GM21360 (cell line): Measurements from ENCODE around the gene PTEN.
"Not testable (repeated sequence)": the region's sequence is repeated elsewhere in the genome, so short reads cannot be mapped to it uniquely, and the experiment has no call there.

Source experiments
- ATAC-seq: cut with Tn5 transposase; IDR thresholded peaks from one replicate; pipeline ENCODE4 v1.9.1; 2021; ENCODE audit warnings: mild to moderate bottlenecking, moderate library complexity; ENCODE audit not compliant: unreplicated experiment

PTEN gene

GRCh38 chr10:87844837-87845623, 18.4 kb upstream of the PTEN start:
- no peak for ATAC-seq

GRCh38 chr10:87845624-87845998, 17.8 kb upstream of the PTEN start:
- ATAC-seq: no peak

- no peak for ATAC-seq
These were observed 17.4 kb upstream of the PTEN start for GRCh38 chr10:87846023-87846422.

GRCh38 chr10:87846711-87847110, 16.7 kb upstream of the PTEN start:
- ATAC-seq: not testable (repeated sequence)

- no peak for ATAC-seq
These were observed 15.9 kb upstream of the PTEN start for GRCh38 chr10:87847550-87847949.

- ATAC-seq: no peak
These were observed 14.4 kb upstream of the PTEN start for GRCh38 chr10:87849001-87849400.

- ATAC-seq: no peak
These were observed 12.7 kb upstream of the PTEN start for GRCh38 chr10:87850742-87851205.

- no peak for ATAC-seq
These were observed 11.3 kb upstream of the PTEN start for GRCh38 chr10:87852089-87852488.

GRCh38 chr10:87855247-87855646, 8.2 kb upstream of the PTEN start:
- not testable (repeated sequence) for ATAC-seq

GRCh38 chr10:87855665-87856064, 7.8 kb upstream of the PTEN start:
- not testable (repeated sequence) for ATAC-seq

GRCh38 chr10:87860156-87860795, 3.1 kb upstream of the PTEN start:
- ATAC-seq: no peak

GRCh38 chr10:87860816-87861403, 2.5 kb upstream of the PTEN start:
- ATAC-seq: no peak

GRCh38 chr10:87861566-87861952, 1.9 kb upstream of the PTEN start:
- peak; percentile 7 for ATAC-seq

GRCh38 chr10:87861953-87862678, 1.3 kb upstream of the PTEN start:
- ATAC-seq: peak; percentile 47

- ATAC-seq: peak; percentile 7
These were observed 759 bp upstream of the PTEN start for GRCh38 chr10:87862679-87863052.

GRCh38 chr10:87863951-87864495, 598 bp downstream of the PTEN start:
- peak; percentile 1 for ATAC-seq

- ATAC-seq: no peak
These were observed 1.2 kb downstream of the PTEN start for GRCh38 chr10:87864496-87865059.

- ATAC-seq: no peak
These were observed 1.9 kb downstream of the PTEN start for GRCh38 chr10:87865241-87865881.

- ATAC-seq: no peak
These were observed 3.1 kb downstream of the PTEN start for GRCh38 chr10:87866412-87866974.

- no peak for ATAC-seq
These were observed 4.0 kb downstream of the PTEN start for GRCh38 chr10:87867453-87867852.
